GM12891 (cell line): Measurements from ENCODE around the gene CAMTA1.

Experiments
- POLR2A ChIP-seq: IDR thresholded peaks from 2 replicates; pipeline ENCODE4 v1.6.1; 2011; ENCODE audit warnings: low read depth, low read length, control low read depth
- POLR2AphosphoS5 ChIP-seq: IDR thresholded peaks from 2 replicates; pipeline ENCODE4 v1.6.1; 2011; ENCODE audit warnings: low read depth, low read length, control low read depth

GRCh38 chr1:7589080-7589735 is 804.0 kb downstream of the CAMTA1 start:
- TF ChIP-seq POLR2A, result no peak
- no peak for TF ChIP-seq POLR2AphosphoS5
